ENCODE measurements around the gene ZMYND10. TPM values are rescaled to one million over a fixed set of nuclear protein-coding genes. Genes with fewer than 3 reads are reported as not detected.

The ZMYND10 gene
- total and polyA plus RNA-seq, 9 of the 15 experiments (the other 6 are each of a cell fraction or from before 2014, with no cell fraction given) = 0.20 to 2.8 (median 0.70) TPM

- TF ChIP-seq, protein P1, sequence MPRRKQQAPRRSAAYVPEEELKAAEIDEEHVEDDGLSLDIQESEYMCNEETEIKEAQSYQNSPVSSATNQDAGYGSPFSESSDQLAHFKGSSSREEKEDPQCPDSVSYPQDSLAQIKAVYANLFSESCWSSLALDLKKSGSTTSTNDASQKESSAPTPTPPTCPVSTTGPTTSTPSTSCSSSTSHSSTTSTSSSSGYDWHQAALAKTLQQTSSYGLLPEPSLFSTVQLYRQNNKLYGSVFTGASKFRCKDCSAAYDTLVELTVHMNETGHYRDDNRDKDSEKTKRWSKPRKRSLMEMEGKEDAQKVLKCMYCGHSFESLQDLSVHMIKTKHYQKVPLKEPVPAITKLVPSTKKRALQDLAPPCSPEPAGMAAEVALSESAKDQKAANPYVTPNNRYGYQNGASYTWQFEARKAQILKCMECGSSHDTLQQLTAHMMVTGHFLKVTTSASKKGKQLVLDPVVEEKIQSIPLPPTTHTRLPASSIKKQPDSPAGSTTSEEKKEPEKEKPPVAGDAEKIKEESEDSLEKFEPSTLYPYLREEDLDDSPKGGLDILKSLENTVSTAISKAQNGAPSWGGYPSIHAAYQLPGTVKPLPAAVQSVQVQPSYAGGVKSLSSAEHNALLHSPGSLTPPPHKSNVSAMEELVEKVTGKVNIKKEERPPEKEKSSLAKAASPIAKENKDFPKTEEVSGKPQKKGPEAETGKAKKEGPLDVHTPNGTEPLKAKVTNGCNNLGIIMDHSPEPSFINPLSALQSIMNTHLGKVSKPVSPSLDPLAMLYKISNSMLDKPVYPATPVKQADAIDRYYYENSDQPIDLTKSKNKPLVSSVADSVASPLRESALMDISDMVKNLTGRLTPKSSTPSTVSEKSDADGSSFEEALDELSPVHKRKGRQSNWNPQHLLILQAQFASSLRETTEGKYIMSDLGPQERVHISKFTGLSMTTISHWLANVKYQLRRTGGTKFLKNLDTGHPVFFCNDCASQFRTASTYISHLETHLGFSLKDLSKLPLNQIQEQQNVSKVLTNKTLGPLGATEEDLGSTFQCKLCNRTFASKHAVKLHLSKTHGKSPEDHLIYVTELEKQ (CRISPR knock-in tag; IDR thresholded peaks at IDR 0.05) = no peak
- TF ChIP-seq CAMTA2 (CRISPR knock-in tag; conservative IDR thresholded peaks at IDR 0.05) (no peak), BRD4 (IDR thresholded peaks at IDR 0.05) (no peak), ZNF133 (CRISPR knock-in tag; IDR thresholded peaks at IDR 0.05) (no peak), SOX6 (IDR thresholded peaks at IDR 0.05) (no peak), SREBF2 (CRISPR knock-in tag; IDR thresholded peaks at IDR 0.05) (0 out of 2 replicates have a peak, but pooled peaks have one; percentile 62), NRF1 (conservative IDR thresholded peaks at IDR 0.05 in 1 of 2, IDR thresholded peaks at IDR 0.05 in 1 of 2) (peak; percentile 94 to 96), PCBP2 (IDR thresholded peaks at IDR 0.05; ENCODE audit: low read depth, low read length, poor library complexity, severe bottlenecking) (no peak), BRF2 (IDR thresholded peaks at IDR 0.05; ENCODE audit: borderline replicate concordance, insufficient read depth, insufficient read length) (no peak), PHB2 (IDR thresholded peaks at IDR 0.05; ENCODE audit: low read depth) (no peak), POLR2AphosphoS5 (IDR thresholded peaks at IDR 0.05; ENCODE audit: control insufficient read depth, insufficient read depth, low read depth, low read length) (no peak), GATAD2A (IDR thresholded peaks at IDR 0.05) (no peak), ZNF184 (CRISPR knock-in tag; IDR thresholded peaks at IDR 0.05) (no peak)
- TF ChIP-seq, protein P2, sequence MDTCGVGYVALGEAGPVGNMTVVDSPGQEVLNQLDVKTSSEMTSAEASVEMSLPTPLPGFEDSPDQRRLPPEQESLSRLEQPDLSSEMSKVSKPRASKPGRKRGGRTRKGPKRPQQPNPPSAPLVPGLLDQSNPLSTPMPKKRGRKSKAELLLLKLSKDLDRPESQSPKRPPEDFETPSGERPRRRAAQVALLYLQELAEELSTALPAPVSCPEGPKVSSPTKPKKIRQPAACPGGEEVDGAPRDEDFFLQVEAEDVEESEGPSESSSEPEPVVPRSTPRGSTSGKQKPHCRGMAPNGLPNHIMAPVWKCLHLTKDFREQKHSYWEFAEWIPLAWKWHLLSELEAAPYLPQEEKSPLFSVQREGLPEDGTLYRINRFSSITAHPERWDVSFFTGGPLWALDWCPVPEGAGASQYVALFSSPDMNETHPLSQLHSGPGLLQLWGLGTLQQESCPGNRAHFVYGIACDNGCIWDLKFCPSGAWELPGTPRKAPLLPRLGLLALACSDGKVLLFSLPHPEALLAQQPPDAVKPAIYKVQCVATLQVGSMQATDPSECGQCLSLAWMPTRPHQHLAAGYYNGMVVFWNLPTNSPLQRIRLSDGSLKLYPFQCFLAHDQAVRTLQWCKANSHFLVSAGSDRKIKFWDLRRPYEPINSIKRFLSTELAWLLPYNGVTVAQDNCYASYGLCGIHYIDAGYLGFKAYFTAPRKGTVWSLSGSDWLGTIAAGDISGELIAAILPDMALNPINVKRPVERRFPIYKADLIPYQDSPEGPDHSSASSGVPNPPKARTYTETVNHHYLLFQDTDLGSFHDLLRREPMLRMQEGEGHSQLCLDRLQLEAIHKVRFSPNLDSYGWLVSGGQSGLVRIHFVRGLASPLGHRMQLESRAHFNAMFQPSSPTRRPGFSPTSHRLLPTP (IDR thresholded peaks at IDR 0.05; ENCODE audit: borderline replicate concordance, extremely low read depth, insufficient read length) = no peak
- TF ChIP-seq, protein P3, sequence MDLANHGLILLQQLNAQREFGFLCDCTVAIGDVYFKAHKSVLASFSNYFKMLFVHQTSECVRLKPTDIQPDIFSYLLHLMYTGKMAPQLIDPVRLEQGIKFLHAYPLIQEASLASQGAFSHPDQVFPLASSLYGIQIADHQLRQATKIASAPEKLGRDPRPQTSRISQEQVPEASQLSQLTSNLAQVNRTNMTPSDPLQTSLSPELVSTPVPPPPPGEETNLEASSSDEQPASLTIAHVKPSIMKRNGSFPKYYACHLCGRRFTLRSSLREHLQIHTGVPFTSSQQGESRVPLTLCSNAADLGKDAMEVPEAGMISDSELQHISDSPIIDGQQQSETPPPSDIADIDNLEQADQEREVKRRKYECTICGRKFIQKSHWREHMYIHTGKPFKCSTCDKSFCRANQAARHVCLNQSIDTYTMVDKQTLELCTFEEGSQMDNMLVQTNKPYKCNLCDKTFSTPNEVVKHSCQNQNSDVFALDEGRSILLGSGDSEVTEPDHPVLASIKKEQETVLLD (IDR thresholded peaks at IDR 0.05) = peak; percentile 67; the same call in 1 of the 2 replicates
- TF ChIP-seq, protein P4, sequence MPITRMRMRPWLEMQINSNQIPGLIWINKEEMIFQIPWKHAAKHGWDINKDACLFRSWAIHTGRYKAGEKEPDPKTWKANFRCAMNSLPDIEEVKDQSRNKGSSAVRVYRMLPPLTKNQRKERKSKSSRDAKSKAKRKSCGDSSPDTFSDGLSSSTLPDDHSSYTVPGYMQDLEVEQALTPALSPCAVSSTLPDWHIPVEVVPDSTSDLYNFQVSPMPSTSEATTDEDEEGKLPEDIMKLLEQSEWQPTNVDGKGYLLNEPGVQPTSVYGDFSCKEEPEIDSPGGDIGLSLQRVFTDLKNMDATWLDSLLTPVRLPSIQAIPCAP (CRISPR knock-in tag; IDR thresholded peaks at IDR 0.05; ENCODE audit: borderline replicate concordance) = no peak
Measured at GRCh38 chr3:50350527-50351322, 5.2 kb upstream of the ZMYND10 start, which contains the start of the genes CYB561D2 and NPRL2 (continued).

All from K562 (cell line).